ENCODE measurements around the gene MAP3K2. TPM values are rescaled to one million over a fixed set of nuclear protein-coding genes. Genes with fewer than 3 reads are reported as not detected.

MAP3K2 gene
- total RNA-seq, 4 donors from 2014 or later = 39.4 to 95.4 (median 72.9) TPM

DNA sequence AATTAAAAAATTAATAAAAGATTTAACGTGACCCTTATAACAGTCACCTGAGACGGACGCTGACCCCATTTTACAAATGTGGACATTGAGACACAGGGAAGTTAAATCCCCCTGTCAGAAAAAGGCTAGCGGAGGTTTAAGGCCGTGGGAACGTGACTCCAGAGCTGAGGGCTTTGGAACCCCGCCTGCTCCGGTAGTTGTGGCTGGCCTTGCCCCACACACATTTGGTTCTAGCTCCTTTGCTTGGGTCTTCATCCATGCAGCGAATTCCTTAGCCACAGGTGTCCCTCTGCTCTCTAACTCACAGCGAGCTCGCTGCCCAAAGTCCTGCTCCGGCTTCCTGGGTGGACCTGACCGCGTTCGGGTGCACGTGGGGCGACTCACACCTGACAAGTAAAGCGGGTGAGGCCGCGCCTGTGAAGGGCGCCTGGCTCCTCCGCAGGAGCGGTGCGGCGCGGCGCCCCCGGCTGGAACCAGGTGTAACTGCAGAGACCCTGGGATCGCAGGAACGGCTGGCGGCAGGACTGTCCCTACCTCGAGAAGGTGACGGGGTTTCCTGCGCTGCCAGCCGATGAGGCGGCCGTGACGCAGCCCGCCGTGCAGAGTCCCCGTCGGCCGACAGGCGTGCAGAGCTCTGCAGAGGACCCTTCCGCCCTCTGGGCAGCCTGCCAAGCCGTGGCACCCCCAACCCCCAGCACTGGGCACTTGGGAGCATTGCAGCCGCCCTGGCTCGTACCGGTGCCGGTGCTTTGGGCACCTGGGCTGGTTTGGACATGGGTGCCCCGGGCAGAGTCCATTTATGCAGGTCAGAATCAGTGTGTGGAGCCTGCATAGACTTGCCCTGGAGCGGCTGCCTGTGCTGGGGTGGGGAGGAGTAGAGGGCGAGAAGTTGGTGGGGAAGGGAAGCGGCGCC lies 28.1 kb upstream of the MAP3K2 start:
- H3K27me3 ChIP-seq = peaks cover 6% of the 10 kb centered on the region
- peak; percentile 89 for DNase-seq
- H3K4me1 ChIP-seq = peaks cover 0 to 22% (median 13%) of the 10 kb centered on the region in 4 donors
- peak overlapping the region; percentile 13 to 55 (median 36) for H3K4me3 ChIP-seq
- intact Hi-C loops (cut with DNase I; ENCODE audit: low total_unique reads) (no loop called here), in situ Hi-C loops (cut with MboI; ENCODE audit: low pct_ligation_motif_present in 1 of 4, low pct_unique_long_range_greater_than_20kb in 1 of 4, low sequenced_read_pairs in 3 of 4) (no loop called here)
- peak overlapping the region in 2 of 4 donors; percentile 8 to 18 for H3K27ac ChIP-seq
- WGBS, 2 donors (ENCODE audit: low coverage in 1 of 2) = 12 to 64% methylated on average over 8 to 55 of the region's 55 CpGs
- no peaks in the 10 kb centered on the region for H3K9me3 ChIP-seq
- peak; percentile 17 for TF ChIP-seq POLR2A (IDR thresholded peaks at IDR 0.05)
- TF ChIP-seq, protein P1, sequence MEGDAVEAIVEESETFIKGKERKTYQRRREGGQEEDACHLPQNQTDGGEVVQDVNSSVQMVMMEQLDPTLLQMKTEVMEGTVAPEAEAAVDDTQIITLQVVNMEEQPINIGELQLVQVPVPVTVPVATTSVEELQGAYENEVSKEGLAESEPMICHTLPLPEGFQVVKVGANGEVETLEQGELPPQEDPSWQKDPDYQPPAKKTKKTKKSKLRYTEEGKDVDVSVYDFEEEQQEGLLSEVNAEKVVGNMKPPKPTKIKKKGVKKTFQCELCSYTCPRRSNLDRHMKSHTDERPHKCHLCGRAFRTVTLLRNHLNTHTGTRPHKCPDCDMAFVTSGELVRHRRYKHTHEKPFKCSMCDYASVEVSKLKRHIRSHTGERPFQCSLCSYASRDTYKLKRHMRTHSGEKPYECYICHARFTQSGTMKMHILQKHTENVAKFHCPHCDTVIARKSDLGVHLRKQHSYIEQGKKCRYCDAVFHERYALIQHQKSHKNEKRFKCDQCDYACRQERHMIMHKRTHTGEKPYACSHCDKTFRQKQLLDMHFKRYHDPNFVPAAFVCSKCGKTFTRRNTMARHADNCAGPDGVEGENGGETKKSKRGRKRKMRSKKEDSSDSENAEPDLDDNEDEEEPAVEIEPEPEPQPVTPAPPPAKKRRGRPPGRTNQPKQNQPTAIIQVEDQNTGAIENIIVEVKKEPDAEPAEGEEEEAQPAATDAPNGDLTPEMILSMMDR (IDR thresholded peaks at IDR 0.05) = peak; percentile 62 to 93 (median 75)
- TF ChIP-seq EP300 (IDR thresholded peaks at IDR 0.05; ENCODE audit: low read depth) = no peak
- peak in 1 of 3 donors; percentile 8 for TF ChIP-seq POLR2AphosphoS5 (IDR thresholded peaks at IDR 0.05)
- no peaks in the 10 kb centered on the region for H3K36me3 ChIP-seq

DNA sequence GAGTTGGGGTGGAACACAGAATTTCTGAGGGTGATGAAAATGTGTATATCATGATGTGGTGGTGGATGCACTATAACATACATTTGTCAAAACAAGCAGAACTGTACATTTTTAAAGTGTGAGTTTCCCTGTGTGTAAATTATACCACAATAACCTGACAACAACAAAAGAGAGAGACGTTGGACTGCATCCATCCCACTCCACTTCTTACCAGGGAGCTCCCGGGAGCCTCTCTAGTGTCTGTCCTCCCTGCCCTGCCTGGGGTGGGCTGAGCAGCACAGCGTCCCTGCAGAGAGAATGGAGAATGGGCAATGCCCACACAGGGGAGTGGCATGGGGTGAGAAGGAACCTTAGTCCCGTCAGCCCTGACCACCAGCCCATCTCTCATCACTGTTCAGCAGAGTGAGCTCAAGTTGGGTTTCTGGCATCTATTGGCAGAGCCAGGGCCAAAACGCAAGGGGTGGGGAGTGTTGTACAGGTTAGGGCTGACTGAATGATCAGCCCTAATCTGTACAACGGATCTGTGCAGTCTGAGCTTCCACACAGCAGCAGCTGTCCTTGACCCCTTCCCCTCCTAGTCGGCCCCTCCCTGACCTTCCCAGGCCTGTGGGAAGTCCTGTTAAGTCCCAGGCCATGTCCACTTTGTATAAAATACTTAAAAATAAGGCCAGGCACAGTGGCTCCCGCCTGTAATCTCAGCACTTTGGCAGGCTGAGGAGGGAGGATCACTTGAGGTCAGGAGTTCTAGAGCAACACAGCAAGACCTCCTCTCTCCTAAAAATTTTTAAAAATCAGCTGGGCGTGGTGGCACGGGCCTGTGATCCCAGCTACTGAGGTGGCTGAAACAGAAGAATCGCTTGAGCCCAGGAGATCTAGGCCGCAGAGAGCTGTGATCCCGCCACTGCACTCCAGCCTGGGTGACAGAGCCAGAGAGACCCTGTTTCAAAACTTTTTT lies 27.1 kb upstream of the MAP3K2 start:
- Histone ChIP-seq H3K9me3 (no peaks in the 10 kb centered on the region), H3K36me3 (no peaks in the 10 kb centered on the region), H3K4me1 (peaks cover 0 to 31% (median 16%) of the 10 kb centered on the region in 4 donors), H3K27me3 (peaks cover 6% of the 10 kb centered on the region), H3K27ac (peak overlapping the region in 1 of 4 donors; percentile 18), H3K4me3 (no peak overlapping the region)
- DNase-seq = no peak
- 77 to 88% methylated on average over 4 to 13 of the region's 13 CpGs for WGBS, 2 donors (ENCODE audit: low coverage in 1 of 2)
- intact Hi-C loops (cut with DNase I; ENCODE audit: low total_unique reads) (no loop called here), in situ Hi-C loops (cut with MboI; ENCODE audit: low pct_ligation_motif_present in 1 of 4, low pct_unique_long_range_greater_than_20kb in 1 of 4, low sequenced_read_pairs in 3 of 4) (no loop called here)
- no peak for TF ChIP-seq EP300 (IDR thresholded peaks at IDR 0.05; ENCODE audit: low read depth)
- TF ChIP-seq, protein P1 (IDR thresholded peaks at IDR 0.05) = no peak
- TF ChIP-seq POLR2A (IDR thresholded peaks at IDR 0.05) = no peak
- TF ChIP-seq POLR2AphosphoS5 (IDR thresholded peaks at IDR 0.05) = no peak

DNA sequence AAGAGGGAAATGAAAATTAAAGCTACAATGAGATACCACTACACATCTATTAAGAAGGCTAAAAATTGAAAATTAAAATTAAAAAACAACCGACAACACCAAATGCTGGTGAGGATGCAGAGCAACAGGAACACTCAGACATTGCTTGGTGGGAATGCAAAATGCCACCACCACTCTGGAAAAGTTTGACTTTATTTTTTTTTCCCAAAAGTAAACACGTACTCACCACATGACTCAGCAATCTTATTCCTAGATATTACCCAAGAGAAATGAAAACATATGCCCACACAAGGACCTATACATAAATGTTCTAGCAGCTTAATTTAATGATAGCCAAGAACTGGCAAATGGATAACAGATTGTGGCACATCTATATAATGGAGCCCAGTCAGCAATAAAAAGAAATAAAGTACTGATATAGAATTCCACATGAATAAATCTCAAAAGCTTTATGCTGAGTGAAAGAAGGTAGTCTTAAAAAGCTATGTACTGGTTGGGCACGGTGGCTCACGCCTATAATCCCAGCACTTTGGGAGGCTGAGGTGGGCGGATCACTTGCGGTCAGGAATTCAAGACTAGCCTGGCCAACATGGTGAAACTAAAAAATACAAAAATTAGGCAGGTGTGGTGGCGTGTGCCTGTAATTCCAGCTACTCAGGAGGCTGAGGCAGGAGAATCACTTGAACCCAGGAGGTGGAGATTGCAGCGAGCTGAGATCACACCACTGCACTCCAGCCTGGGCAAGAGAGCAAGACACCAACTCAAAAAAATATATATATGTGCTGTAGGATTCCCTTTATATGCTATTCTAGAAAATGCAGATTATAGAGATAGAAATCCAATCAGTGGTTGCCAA lies 26.2 kb upstream of the MAP3K2 start:
- Histone ChIP-seq H3K27me3 (peaks cover 6% of the 10 kb centered on the region), H3K4me1 (peaks cover 0 to 31% (median 16%) of the 10 kb centered on the region in 4 donors), H3K9me3 (no peaks in the 10 kb centered on the region), H3K27ac (no peak overlapping the region), H3K4me3 (no peak overlapping the region), H3K36me3 (no peaks in the 10 kb centered on the region)
- intact Hi-C loops (cut with DNase I; ENCODE audit: low total_unique reads) (no loop called here), in situ Hi-C loops (cut with MboI; ENCODE audit: low pct_ligation_motif_present in 1 of 4, low pct_unique_long_range_greater_than_20kb in 1 of 4, low sequenced_read_pairs in 3 of 4) (no loop called here)
- TF ChIP-seq POLR2AphosphoS5 (IDR thresholded peaks at IDR 0.05) = no peak
- TF ChIP-seq EP300 (IDR thresholded peaks at IDR 0.05; ENCODE audit: low read depth) = no peak
- TF ChIP-seq, protein P1 (IDR thresholded peaks at IDR 0.05) = no peak
- TF ChIP-seq POLR2A (IDR thresholded peaks at IDR 0.05) = no peak
- 83 to 86% methylated on average over 6 to 8 of the region's 8 CpGs for WGBS, 2 donors (ENCODE audit: low coverage in 1 of 2)
- DNase-seq = no peak

All from transverse colon (tissue), 4 donors.